ENCODE measurements around the gene ORC2.
"Not testable (repeated sequence)": the region's sequence is repeated elsewhere in the genome, so short reads cannot be mapped to it uniquely, and the experiment has no call there.

Gene ORC2

DNA sequence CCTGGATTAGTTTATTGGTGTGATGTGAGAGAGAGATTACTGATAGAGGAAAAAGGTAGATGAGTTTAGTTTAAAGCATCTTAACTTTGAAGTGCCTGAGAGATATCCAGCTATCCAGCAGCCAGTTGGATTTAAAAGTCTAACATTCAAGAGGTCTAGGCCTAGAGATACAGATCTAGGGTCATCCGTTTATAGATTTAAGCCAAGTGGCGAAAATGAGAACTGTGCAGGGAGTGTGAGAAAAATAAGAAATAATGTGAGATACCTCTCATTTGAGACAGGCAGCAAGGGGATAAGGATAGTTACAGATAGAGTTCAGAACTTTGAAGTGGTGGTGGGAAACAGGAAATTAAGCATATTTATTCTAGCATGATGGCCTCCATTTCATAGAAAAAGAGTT, 5.3 kb upstream of the ORC2 start:
- no peaks in the 10 kb centered on the region for H3K36me3 ChIP-seq
- no peaks in the 10 kb centered on the region for H3K27me3 ChIP-seq
- H3K4me3 ChIP-seq = no peak overlapping the region
- H3K27ac ChIP-seq = no peak overlapping the region
- H3K9me3 ChIP-seq = no peaks in the 10 kb centered on the region
- no peak for DNase-seq
- peaks cover 0 to 4% (median 0%) of the 10 kb centered on the region in 4 donors for H3K4me1 ChIP-seq
- intact Hi-C loops (cut with DNase I; ENCODE audit: low total_unique reads) = loop anchor here (10.0 kb wide), 1 partner anchor 106 kb away; the partner anchor contains the start of genes HYCC2 and NDUFB3
- TF ChIP-seq, protein P1, sequence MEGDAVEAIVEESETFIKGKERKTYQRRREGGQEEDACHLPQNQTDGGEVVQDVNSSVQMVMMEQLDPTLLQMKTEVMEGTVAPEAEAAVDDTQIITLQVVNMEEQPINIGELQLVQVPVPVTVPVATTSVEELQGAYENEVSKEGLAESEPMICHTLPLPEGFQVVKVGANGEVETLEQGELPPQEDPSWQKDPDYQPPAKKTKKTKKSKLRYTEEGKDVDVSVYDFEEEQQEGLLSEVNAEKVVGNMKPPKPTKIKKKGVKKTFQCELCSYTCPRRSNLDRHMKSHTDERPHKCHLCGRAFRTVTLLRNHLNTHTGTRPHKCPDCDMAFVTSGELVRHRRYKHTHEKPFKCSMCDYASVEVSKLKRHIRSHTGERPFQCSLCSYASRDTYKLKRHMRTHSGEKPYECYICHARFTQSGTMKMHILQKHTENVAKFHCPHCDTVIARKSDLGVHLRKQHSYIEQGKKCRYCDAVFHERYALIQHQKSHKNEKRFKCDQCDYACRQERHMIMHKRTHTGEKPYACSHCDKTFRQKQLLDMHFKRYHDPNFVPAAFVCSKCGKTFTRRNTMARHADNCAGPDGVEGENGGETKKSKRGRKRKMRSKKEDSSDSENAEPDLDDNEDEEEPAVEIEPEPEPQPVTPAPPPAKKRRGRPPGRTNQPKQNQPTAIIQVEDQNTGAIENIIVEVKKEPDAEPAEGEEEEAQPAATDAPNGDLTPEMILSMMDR (IDR thresholded peaks at IDR 0.05) = no peak

DNA sequence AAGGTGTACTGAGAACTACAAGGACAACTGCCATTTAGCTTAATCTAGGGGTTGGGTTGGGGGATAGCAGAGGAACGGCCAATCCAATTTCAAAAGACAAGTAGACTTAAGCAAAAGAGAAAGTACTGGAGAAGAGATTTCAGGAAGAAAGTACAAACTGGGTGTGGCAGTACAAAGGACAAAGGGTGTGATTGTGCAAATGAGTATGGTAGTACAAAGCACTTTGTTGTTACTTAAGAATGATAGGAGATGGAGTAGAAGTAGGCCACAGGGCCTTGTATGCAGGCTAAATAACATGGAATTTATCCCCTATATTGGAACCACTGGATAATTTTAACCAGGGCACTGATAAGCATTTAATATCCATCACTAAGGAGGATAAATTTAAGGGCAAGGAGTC, 4.7 kb upstream of the ORC2 start:
- no peak for DNase-seq
- intact Hi-C loops (cut with DNase I; ENCODE audit: low total_unique reads) = loop anchor here (10.0 kb wide), 1 partner anchor 107 kb away; the partner anchor contains the start of genes HYCC2 and NDUFB3
- Histone ChIP-seq H3K36me3 (no peaks in the 10 kb centered on the region), H3K4me3 (no peak overlapping the region), H3K27me3 (no peaks in the 10 kb centered on the region), H3K4me1 (peaks cover 0 to 4% (median 0%) of the 10 kb centered on the region in 4 donors), H3K27ac (no peak overlapping the region), H3K9me3 (no peaks in the 10 kb centered on the region)
- TF ChIP-seq, protein P1 (IDR thresholded peaks at IDR 0.05) = no peak

DNA sequence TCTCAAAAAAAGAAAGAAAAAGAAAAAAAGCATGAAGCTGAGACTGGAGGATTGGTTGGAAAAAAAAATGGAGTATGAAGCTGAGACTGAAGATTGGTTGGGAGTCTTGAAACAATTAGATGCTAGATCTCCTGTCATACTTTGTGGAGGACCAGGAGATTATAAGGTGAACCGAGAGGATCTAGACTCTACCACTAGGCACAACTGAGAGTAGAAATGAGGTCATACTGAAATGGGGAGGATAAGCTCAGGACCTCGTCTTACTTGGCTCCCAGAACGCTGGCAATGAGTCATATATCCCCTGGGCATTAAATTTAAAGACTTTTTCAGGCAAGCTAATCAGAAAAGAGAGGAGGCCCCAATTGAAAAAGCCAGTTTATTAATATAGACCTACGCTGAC, 3.3 kb upstream of the ORC2 start:
- DNase-seq = no peak
- Histone ChIP-seq H3K27ac (no peak overlapping the region), H3K9me3 (no peaks in the 10 kb centered on the region), H3K4me1 (peaks cover 0 to 15% (median 10%) of the 10 kb centered on the region in 4 donors), H3K4me3 (no peak overlapping the region), H3K27me3 (no peaks in the 10 kb centered on the region), H3K36me3 (no peaks in the 10 kb centered on the region)
- TF ChIP-seq, protein P1 (IDR thresholded peaks at IDR 0.05) = no peak
- intact Hi-C loops (cut with DNase I; ENCODE audit: low total_unique reads) = loop anchor here (10.0 kb wide), 1 partner anchor 108 kb away; the partner anchor contains the start of genes HYCC2 and NDUFB3

DNA sequence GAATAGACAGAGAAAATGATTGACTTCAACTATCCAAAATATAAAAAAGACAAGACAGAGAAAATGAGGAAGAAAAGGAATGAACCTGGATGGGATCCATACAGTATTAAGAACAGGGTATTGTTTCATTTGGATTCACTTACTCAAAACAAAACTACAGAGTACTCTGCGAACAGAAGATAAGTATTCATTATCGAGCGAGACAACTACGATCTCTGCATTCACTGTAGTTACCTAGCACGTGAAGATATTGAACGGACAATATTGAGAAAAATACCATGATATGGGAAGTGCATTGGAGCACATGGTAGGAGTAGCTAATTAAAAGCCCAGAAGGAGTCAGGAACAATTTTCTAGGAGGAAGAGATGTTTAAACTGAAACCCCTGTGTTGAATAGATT, 1.0 kb upstream of the ORC2 start:
- no peak for DNase-seq
- intact Hi-C loops (cut with DNase I; ENCODE audit: low total_unique reads) = loop anchor here (5.0 to 10.0 kb wide), 2 partner anchors 110 to 153 kb away; partner anchors contain the start of genes CFLAR, HYCC2 and NDUFB3
- Histone ChIP-seq H3K4me1 (peaks cover 0 to 27% (median 22%) of the 10 kb centered on the region in 4 donors), H3K36me3 (no peaks in the 10 kb centered on the region), H3K27ac (peak overlapping the region in 1 of 2 donors; percentile 86), H3K9me3 (no peaks in the 10 kb centered on the region), H3K27me3 (no peaks in the 10 kb centered on the region), H3K4me3 (peak overlapping the region; percentile 78 to 87)
- TF ChIP-seq, protein P1 (IDR thresholded peaks at IDR 0.05) = no peak

DNA sequence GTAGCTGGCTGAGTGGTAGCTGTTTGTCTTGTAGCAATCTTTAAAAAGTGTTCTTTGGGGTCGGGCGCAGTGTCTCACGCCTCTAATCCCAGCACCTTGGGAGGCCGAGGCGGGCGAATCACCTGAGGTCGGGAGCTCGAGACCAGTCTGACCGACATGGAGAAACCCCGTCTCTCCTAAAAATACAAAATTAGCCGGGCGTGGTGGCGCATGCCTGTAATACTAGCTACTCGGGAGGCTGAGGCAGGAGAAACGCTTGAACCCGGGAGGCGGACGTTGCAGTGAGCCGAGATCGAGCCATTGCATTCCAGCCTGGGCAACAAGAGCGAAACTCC, 425 bp upstream of the ORC2 start:
- not testable (repeated sequence) for H3K36me3 ChIP-seq, DNase-seq, H3K27me3 ChIP-seq, H3K9me3 ChIP-seq
- Histone ChIP-seq H3K27ac (peak overlapping the region; percentile 86 to 87), H3K4me1 (peaks cover 0 to 27% (median 22%) of the 10 kb centered on the region in 4 donors), H3K4me3 (peak overlapping the region; percentile 78 to 87)
- intact Hi-C loops (cut with DNase I; ENCODE audit: low total_unique reads) = loop anchor here (5.0 to 10.0 kb wide), 2 partner anchors 111 to 153 kb away; partner anchors contain the start of genes CFLAR, HYCC2 and NDUFB3

DNA sequence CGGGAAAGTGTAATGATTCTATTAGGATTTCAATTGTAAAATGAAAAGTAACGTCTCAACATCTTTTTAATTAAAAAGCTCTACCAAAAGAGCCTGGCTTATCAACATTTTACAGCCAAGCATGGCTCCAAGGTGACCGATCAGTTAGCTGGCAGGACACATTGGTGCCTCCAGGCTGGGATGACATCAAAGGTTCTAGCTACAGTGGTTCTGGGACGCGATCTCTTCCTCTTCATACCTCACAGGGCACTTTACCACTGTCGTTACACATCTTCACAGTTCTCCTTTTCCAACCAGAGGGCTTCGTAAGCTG, 693 bp downstream of the ORC2 start:
- peaks cover 0 to 3% (median 2%) of the 10 kb centered on the region in 3 donors for H3K36me3 ChIP-seq
- peak overlapping the region; percentile 86 to 87 for H3K27ac ChIP-seq
- H3K4me3 ChIP-seq = peak overlapping the region; percentile 78 to 87
- no peak for DNase-seq
- H3K27me3 ChIP-seq = no peaks in the 10 kb centered on the region
- H3K4me1 ChIP-seq = peaks cover 0 to 27% (median 22%) of the 10 kb centered on the region in 4 donors
- TF ChIP-seq, protein P1 (IDR thresholded peaks at IDR 0.05) = no peak
- intact Hi-C loops (cut with DNase I; ENCODE audit: low total_unique reads) = loop anchor here (5.0 to 10.0 kb wide), 2 partner anchors 112 to 155 kb away; partner anchors contain the start of genes CFLAR, HYCC2 and NDUFB3
- no peaks in the 10 kb centered on the region for H3K9me3 ChIP-seq

Data from tibial artery (tissue), 4 donors.